Nephron (organoid): ENCODE data around the gene DLX3.

Experiments
- H3K27ac Mint-ChIP-seq, 3 experiments: 2 replicates each; pipeline ENCODE4 v1.8.0; 2020; ENCODE audit warnings: mixed read lengths in 3 of 3, mild to moderate bottlenecking in 2 of 3, moderate library complexity in 1 of 3
- H3K27me3 Mint-ChIP-seq: 2 replicates; pipeline ENCODE4 v1.8.0; 2021; ENCODE audit warnings: low read depth, mild to moderate bottlenecking, moderate library complexity, mixed read lengths
- H3K36me3 Mint-ChIP-seq: 2 replicates; pipeline ENCODE4 v1.8.0; 2020; ENCODE audit warnings: low read depth, mixed read lengths
- H3K4me1 Mint-ChIP-seq: 2 replicates; pipeline ENCODE4 v1.8.0; 2020; ENCODE audit warnings: mixed read lengths
- H3K4me3 Mint-ChIP-seq, 3 experiments: 2 replicates each; pipeline ENCODE4 v1.8.0; 2020; ENCODE audit warnings: mild to moderate bottlenecking in 3 of 3, mixed read lengths in 3 of 3, moderate library complexity in 2 of 3
- H3K9me3 Mint-ChIP-seq: 2 replicates; pipeline ENCODE4 v1.8.0; 2020; ENCODE audit warnings: mixed read lengths
- TF ChIP-seq, protein P1 (sequence below), 3 experiments: fragments of 200-600 bp; sonication (generic); IDR thresholded peaks; one replicate each; pipeline ENCODE4 v1.5.0; 2021; ENCODE audit warnings: antibody characterized with exemption in 3 of 3; ENCODE audit not compliant: unreplicated experiment in 3 of 3

The DLX3 gene

DNA sequence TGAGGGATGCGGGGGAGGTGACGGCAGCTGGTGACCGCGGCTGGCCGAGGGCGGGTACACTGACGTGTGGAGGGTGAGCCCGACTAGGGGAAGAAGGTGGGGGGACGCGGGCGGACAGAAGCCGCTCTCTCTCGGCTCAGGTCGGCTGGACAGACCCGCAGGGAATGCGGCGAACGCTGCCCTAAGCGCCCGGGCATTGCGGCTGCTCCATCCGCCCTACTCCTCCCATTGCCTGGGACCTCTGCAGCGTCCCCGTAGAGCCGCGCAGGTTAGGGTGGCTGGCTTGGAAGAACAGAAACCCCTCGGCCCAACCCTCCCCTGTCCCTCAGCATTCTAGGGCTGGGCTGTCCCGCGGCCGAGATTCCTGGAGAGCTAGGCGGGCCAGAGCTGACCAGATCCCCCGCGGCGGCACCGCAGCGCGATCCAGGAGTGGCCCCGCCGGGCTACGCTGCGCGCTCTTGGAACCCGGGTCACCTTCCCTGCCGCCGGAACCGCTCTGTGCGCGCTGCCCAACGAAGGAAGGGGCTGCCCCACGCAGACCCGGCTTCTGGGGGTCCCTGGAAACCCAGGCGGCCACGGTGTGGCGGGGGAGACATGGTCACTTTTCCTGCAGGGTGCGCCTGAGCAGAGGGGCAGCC lies 23.1 kb downstream of the DLX3 start:
- H3K36me3 Mint-ChIP-seq: no peaks in the 10 kb centered on the region

DNA sequence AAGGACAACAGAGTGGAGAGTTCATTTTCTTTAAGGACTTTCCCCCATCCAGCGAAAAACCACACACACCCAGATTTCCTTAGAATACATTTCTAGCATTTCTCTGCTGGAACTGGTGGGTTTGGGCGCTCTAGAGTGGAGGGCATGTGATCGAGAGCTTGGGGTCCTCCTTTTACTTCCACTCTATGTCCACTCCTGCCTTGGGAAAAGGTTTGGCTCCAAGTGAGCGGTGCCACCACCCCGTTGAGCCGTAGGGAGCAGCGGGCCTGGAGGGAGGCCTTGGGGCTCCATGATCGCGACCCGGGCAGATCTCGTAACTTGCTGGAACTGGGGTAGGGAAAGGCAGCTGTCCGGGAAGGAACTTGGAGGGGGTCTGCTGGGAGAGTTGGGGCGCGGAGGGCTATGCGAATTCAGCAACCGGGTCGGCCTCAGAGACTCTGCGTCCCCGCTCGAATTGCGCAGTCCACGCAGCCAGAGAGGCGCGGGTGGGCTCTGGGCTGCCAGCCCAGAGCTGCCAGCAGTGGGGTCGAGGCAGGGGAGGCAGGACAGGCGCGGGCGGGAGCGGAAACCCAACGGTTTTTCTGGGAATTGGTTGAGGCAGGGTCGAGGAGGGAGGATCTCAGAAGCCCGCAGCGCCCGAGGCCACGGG lies 23.7 kb downstream of the DLX3 start:
- TF ChIP-seq, protein P1, sequence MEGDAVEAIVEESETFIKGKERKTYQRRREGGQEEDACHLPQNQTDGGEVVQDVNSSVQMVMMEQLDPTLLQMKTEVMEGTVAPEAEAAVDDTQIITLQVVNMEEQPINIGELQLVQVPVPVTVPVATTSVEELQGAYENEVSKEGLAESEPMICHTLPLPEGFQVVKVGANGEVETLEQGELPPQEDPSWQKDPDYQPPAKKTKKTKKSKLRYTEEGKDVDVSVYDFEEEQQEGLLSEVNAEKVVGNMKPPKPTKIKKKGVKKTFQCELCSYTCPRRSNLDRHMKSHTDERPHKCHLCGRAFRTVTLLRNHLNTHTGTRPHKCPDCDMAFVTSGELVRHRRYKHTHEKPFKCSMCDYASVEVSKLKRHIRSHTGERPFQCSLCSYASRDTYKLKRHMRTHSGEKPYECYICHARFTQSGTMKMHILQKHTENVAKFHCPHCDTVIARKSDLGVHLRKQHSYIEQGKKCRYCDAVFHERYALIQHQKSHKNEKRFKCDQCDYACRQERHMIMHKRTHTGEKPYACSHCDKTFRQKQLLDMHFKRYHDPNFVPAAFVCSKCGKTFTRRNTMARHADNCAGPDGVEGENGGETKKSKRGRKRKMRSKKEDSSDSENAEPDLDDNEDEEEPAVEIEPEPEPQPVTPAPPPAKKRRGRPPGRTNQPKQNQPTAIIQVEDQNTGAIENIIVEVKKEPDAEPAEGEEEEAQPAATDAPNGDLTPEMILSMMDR (IDR thresholded peaks at IDR 0.05; ENCODE audit: unreplicated experiment in 3 of 3): no peak
- Mint-ChIP-seq H3K27ac (peak overlapping the region in 1 of 3 experiments; percentile 28), H3K4me1 (peaks cover 21% of the 10 kb centered on the region), H3K36me3 (no peaks in the 10 kb centered on the region), H3K27me3 (peaks cover 100% of the 10 kb centered on the region), H3K4me3 (peak overlapping the region; percentile 54 to 68 (median 66)), H3K9me3 (peaks cover 2% of the 10 kb centered on the region)

More for the DNA sequence above, 23.1 kb downstream of the DLX3 start:
- TF ChIP-seq, protein P1 (IDR thresholded peaks at IDR 0.05; ENCODE audit: unreplicated experiment in 3 of 3): no peak
- Mint-ChIP-seq H3K4me3 (peak overlapping the region; percentile 28 to 68 (median 54)), H3K27ac (no peak overlapping the region), H3K27me3 (peaks cover 100% of the 10 kb centered on the region), H3K9me3 (peaks cover 2% of the 10 kb centered on the region), H3K4me1 (peaks cover 22% of the 10 kb centered on the region)

DNA sequence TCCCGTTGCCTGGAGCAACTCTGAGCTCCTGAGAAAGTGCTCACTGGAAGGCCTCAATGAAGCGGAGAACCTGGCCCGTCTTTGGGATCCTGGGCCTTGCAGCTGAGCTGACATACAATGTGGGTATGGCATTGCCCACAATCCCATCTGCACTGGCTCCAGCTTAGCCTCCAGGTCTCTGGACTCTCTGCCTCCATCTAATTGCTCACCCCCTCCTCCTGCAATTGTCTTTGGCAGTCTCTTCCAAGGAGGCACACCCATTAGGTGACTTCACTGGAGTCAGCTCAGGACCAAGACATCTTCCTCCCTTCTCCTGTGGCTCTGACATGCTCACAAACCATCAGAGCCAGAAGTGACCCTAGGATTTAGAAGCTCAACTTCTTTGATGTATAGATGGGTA lies 24.5 kb downstream of the DLX3 start:
- Mint-ChIP-seq H3K4me3 (peak overlapping the region; percentile 54 to 68 (median 65)), H3K27me3 (peaks cover 100% of the 10 kb centered on the region), H3K9me3 (peaks cover 2% of the 10 kb centered on the region), H3K27ac (no peak overlapping the region), H3K36me3 (no peaks in the 10 kb centered on the region), H3K4me1 (peaks cover 16% of the 10 kb centered on the region)
- TF ChIP-seq, protein P1 (IDR thresholded peaks at IDR 0.05; ENCODE audit: unreplicated experiment in 3 of 3): no peak

DNA sequence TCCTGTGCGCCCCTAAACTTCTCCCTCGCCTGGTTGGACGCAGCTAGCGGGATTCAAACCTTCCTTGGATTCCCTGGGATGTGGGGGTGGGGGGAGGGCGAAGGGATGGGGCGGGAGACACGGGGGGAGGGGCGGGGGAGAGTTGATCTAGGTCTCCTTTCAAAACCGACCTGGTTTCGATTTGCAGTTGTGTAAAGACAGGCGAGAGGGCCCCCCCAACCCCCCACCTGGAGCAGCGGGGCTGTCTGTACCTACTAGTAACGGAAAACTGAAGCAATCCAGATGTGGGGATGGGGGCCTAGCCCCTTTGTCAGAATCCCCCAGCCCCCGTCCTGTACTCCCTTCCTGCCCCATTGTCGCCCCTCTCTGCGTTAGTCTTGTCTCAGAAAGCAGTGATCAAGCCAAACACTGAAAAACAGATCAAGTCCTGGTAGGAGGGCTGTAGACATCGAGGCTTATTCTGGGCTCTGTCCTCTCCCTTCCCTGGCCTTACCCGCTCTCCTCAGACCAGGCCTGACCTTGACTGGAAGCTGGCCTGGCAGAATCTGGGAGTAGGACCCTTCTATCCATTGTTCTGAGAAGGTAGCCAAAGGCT lies 25.1 kb downstream of the DLX3 start:
- H3K27me3 Mint-ChIP-seq: peaks cover 100% of the 10 kb centered on the region
- peaks cover 19% of the 10 kb centered on the region for H3K4me1 Mint-ChIP-seq
- TF ChIP-seq, protein P1 (IDR thresholded peaks at IDR 0.05; ENCODE audit: unreplicated experiment in 3 of 3): no peak
- H3K4me3 Mint-ChIP-seq: peak overlapping the region; percentile 54 to 90 (median 71)
- H3K9me3 Mint-ChIP-seq: peaks cover 2% of the 10 kb centered on the region
- H3K36me3 Mint-ChIP-seq: no peaks in the 10 kb centered on the region
- H3K27ac Mint-ChIP-seq: no peak overlapping the region

DNA sequence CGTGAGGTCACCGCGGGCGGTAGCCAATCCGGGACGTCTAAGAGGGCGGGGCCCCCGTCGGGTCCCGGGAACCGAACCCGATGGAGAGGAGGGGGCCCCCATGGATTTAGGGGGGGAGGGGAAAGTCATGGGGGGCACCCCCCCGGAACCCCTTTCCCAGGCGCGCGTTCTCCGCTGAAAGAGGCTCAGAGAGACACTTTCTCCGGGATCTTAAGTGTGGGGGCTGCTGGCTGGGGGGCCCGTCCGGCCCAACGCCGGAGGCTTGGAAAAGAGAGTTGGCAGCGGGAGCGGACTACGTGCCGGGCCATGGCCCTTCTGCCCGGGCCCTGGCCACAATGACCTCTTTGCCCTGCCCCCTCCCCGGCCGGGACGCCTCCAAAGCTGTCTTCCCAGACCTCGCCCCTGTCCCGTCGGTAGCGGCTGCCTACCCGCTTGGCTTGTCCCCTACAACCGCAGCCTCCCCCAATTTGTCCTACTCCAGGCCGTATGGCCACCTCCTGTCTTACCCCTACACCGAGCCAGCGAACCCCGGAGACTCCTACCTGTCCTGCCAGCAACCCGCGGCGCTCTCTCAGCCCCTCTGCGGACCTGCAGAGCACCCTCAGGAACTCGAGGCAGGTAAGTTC lies 25.8 kb downstream of the DLX3 start, which contains the start of gene DLX4:
TSS of gene DLX4 (plus strand) at position 57 of the 626 bp plus-strand sequence. CDS start at position 336, 279 bp downstream.
- Mint-ChIP-seq H3K36me3 (no peaks in the 10 kb centered on the region), H3K9me3 (peaks cover 2% of the 10 kb centered on the region), H3K27me3 (peaks cover 100% of the 10 kb centered on the region), H3K4me1 (peaks cover 25% of the 10 kb centered on the region), H3K27ac (peak within 1 kb of the TSS in 1 of 3 experiments; percentile 44), H3K4me3 (peak within 1 kb of the TSS; percentile 86 to 90 (median 88))
- TF ChIP-seq, protein P1 (IDR thresholded peaks at IDR 0.05; ENCODE audit: unreplicated experiment in 3 of 3): no peak
